ENCODE results near the gene CDK14.

DNA sequence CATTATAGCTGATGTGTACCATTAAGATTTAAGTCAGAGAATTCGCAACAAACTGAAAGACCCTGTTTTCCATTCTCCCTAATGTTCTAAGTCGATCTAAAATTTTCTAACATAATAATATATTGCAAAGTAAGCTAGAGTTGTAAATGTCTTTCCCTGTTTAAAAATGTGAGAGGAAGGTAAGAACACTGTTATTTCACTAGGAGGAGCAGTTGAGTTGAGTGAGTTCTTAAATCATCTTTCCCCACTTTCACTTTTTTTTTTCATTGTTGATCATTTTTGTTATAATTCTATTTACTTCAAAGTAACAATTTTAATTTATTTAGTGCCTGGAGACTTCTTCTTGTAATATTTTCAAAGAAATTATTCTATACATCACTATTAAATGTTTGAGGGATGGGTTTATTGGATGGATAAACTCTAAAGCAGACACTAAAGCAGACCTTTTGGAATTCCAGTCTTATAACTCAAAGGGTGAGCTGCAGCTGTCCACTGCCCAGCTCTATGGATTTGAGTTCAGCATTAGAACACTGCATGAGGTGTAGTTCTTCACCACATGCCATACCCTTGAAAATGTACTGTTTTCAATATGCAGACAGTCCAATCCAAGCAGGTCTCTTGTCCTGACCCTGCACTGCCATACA lies 486.9 kb downstream of the CDK14 start:
- TF ChIP-seq TEAD4 (IDR thresholded peaks at IDR 0.05) (no peak), CEBPB (IDR thresholded peaks at IDR 0.05) (no peak), YY1 (IDR thresholded peaks at IDR 0.05; ENCODE audit: low read depth) (no peak), EP300 (IDR thresholded peaks at IDR 0.05; ENCODE audit: borderline replicate concordance) (no peak), EGR1 (IDR thresholded peaks at IDR 0.05) (no peak)
- TF ChIP-seq, protein P1, sequence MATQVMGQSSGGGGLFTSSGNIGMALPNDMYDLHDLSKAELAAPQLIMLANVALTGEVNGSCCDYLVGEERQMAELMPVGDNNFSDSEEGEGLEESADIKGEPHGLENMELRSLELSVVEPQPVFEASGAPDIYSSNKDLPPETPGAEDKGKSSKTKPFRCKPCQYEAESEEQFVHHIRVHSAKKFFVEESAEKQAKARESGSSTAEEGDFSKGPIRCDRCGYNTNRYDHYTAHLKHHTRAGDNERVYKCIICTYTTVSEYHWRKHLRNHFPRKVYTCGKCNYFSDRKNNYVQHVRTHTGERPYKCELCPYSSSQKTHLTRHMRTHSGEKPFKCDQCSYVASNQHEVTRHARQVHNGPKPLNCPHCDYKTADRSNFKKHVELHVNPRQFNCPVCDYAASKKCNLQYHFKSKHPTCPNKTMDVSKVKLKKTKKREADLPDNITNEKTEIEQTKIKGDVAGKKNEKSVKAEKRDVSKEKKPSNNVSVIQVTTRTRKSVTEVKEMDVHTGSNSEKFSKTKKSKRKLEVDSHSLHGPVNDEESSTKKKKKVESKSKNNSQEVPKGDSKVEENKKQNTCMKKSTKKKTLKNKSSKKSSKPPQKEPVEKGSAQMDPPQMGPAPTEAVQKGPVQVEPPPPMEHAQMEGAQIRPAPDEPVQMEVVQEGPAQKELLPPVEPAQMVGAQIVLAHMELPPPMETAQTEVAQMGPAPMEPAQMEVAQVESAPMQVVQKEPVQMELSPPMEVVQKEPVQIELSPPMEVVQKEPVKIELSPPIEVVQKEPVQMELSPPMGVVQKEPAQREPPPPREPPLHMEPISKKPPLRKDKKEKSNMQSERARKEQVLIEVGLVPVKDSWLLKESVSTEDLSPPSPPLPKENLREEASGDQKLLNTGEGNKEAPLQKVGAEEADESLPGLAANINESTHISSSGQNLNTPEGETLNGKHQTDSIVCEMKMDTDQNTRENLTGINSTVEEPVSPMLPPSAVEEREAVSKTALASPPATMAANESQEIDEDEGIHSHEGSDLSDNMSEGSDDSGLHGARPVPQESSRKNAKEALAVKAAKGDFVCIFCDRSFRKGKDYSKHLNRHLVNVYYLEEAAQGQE (IDR thresholded peaks at IDR 0.05; ENCODE audit: low read depth): no peak
